NK-92 (cell line): ENCODE results near the gene ETS1.

Source experiments
- DNase-seq: peaks from one replicate; lab custom pipeline; 2025; ENCODE audit not compliant: unreplicated experiment; lab: John Stamatoyannopoulos, UW

Gene ETS1

GRCh38 chr11:128569291-128569690, 18.1 kb downstream of the ETS1 start:
- no peak for DNase-seq

DNA sequence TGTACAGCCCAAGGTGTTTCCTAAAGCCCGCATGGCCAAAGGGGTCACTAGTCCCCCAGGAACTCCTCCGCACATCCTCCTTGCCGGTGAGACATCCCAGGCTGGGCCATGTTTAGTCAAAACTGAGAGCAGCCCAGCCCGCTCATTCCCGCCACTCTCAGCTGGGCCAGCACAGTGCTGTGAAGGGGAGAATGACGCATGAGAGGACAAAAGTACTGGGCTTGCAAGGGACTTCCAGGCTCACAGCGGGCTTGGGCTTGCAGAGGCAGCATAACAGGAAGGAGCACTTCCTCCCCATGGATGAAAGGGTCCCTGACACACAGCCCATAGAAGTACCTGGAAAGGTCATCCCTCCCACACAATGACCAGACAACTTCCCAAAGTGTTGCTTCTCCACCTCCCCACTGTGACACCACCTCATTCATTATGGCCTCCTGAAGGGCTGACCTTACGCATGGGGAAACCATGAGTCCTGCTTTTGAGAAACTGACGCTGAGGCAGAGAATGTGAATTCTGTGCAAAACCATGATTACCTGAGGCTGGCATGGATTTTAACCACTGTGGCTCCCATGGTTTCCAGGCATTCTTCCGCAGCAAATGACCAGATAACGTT, 19.1 kb downstream of the ETS1 start:
- DNase-seq, result no peak

DNA sequence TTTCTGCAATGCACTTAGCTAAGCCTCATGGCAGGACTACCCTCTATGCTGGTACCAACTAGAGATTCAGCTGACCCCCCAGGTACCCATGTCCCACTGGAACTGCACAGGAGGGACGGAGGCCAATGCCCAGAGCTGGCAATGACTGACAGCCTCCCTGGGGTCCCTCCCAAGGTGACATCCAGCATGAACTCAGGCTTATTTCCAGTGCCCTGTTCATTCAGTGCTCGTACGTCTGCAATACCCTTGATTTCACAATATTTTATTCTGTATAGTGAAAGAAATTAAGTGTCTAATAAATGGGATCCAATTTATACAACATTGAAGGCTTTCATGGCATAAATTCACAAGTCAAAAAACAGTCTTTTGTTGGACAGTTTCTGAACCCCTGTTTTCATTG, 20.2 kb downstream of the ETS1 start:
- no peak for DNase-seq

GRCh38 chr11:128565881-128566280, 21.5 kb downstream of the ETS1 start:
- DNase-seq, result no peak

- no peak for DNase-seq
These were observed 22.6 kb downstream of the ETS1 start for GRCh38 chr11:128564642-128565245.

DNA sequence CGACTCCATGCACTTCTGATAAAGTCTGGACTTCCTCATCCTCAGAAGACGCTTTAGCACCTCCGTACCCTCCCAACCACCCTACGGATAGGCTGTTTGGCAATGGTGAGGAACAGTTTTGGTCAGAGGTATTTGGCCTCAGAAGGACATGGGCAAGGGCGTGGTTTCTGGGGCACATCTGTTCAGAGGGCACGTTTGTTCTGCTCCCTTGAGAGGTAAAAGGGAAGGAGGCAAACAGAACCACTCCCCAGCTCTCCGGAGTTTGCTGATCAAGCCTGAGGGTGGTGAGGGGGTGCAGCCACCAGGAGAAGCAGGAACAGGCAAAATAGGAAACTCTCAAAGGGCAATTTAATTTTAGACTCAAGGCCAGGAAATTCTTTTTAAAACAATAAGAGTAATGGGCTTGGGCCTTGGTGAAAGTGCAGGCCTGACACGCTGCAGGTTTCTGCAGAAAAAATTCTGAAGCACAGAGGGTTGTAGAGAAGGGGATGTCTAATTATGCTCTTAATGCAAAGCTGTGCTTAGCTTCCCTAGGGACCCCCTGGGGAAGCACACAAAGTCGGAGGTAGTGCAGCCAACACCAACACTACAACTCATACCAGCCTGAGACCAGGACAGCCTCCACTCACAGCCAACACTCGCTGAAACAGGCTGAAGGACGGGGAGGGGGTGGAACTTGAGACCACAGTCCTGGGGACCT, 23.3 kb downstream of the ETS1 start:
- no peak for DNase-seq

GRCh38 chr11:128563308-128563707, 24.1 kb downstream of the ETS1 start:
- no peak for DNase-seq

GRCh38 chr11:128559496-128560103, 27.8 kb downstream of the ETS1 start:
- DNase-seq, result no peak

DNA sequence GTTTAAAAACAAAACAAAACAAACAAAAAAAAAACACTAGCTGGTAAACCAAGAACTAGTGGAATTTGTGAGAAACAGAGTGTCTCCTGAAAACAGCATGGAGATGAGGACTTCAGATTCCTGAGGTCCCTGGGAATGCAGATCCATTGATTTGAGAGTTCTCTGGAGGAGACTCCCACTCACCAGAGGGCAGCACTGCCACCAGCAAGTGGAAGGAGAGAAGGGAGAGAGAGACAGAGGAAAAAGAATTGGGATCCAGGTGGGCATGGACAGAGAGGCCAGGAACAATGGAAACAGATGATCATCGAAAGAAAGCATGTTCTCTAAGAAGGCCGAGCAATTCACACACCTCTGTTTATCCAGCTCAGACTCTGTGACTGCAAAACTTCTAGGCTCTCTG, 31.8 kb downstream of the ETS1 start:
- no peak for DNase-seq

DNA sequence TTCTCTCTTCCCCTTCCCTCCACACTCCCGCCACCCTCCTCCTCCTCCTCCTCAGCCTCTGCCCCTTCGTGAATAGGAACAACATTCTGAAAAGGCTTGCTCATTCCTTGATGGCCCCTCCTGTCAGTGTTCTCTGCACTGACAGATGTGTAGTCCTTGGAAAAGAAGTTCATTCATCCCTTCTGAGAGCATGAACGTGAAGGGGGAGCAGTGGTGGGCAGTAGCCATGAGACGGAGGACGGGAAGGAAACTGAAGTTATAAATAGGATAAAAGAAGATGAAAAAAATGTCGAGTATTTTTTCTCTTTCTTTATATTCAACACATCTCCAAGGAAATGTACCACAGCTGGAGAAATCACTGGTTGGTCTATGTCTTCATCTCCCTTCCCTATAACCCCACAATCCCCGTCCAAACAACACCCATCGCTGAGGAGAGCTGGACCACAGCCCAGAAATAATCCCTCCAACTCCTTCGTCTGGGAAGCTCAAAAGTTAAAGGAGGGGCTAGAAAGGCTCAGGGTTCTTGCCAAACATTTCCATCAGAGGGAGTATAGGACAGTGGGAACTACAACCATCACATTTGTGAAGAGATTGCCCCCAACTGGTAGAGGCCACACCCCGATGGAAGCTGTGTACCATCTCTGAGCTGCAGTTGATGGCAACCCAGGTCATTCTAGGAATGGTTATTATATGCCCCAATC, 33.5 kb downstream of the ETS1 start:
- DNase-seq, result no peak

GRCh38 chr11:128552783-128553661, 34.3 kb downstream of the ETS1 start:
- DNase-seq, result no peak

- no peak for DNase-seq
These were observed 35.6 kb downstream of the ETS1 start for GRCh38 chr11:128551611-128552335.

DNA sequence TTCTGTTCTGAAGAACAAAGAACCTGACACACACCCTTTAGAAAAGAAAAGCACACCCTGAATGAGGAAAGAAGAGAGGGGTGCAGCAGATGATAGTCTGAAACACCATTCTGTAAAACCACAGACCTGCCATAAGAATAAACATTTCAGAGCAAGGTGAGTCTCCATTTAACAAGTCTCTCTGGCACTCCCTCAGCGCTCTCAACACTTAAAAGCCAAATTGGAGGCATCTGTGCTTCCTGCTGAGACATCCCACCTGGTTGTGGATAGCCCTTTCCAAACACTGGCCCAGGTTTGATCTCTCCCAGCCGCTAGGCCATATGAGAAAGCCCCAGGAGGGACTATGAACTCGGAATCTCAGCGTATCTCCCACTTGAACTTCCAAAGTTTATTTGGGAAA, 36.3 kb downstream of the ETS1 start:
- no peak for DNase-seq

DNA sequence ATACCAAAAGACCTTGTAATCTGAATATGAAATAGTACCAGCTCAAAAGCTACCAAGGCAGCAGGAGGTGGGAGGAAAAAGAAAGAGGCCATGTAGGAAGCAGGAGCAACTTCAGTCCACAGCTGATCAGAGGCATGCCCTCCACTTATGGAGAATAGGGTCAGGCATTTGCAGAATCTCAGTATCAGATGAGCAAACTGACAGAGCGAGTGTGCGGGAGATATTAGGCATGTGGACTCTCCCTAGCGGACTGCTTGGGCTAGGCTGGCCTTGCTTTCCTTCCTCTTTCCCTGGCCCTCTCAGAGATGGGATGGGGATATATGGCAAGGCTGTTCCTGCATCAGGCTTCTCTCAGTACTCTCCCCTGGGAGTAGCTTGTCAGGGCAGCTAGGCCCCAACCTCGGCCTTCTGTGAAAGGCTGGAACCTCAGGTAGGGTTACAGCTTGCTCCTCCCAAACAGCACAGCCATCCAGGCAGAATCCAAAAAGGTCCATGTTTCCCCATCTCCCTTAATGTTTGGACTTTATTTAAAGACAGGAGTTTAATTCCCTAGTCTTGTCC, 37.0 kb downstream of the ETS1 start:
- no peak for DNase-seq

GRCh38 chr11:128549256-128549944, 38.0 kb downstream of the ETS1 start:
- no peak for DNase-seq

GRCh38 chr11:128548649-128549255, 38.6 kb downstream of the ETS1 start:
- no peak for DNase-seq

- DNase-seq, result no peak
These were observed 39.3 kb downstream of the ETS1 start for GRCh38 chr11:128547946-128548648.

DNA sequence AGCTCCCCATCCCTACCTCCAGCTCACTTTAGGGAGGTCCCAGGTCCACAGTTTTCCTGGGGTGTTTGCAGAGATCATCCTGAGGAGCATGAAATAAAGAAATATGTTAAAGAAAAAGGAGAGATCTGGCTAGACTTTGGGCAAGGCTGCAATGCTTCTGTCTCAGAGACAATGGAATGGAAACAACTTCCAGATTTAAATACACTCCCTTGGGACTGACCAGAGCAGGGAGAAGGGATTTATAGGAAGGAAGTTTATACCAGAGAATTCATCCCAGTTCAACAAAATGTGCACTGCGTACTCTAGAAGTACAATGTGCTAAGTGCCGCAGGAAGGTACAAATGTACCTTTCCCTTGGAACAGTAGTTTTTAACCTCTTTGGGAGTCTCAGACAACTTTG, 40.4 kb downstream of the ETS1 start:
- DNase-seq, result no peak
